Parathyroid adenoma (tissue), 2 donors: ENCODE data around the gene PLA2G2A.

Source experiments
- H2AFZ ChIP-seq: fragments of 300-600 bp; sonication (generic); one replicate; pipeline ENCODE4 v1.7.0; 2017; ENCODE audit warnings: antibody characterized with exemption, mild to moderate bottlenecking
- H3K27ac ChIP-seq: fragments of 300-600 bp; sonication (generic); one replicate; pipeline ENCODE4 v1.7.0; 2017
- H3K27me3 ChIP-seq: fragments of 300-600 bp; sonication (generic); one replicate; pipeline ENCODE4 v1.7.0; 2017; ENCODE audit warnings: low read length; ENCODE audit not compliant: control insufficient read depth, insufficient read depth
- H3K36me3 ChIP-seq: fragments of 300-600 bp; sonication (generic); one replicate; pipeline ENCODE4 v1.7.0; 2017; ENCODE audit warnings: low read length; ENCODE audit not compliant: control insufficient read depth, insufficient read depth
- H3K4me1 ChIP-seq: fragments of 300-600 bp; sonication (generic); one replicate; pipeline ENCODE4 v1.7.0; 2017; ENCODE audit warnings: control low read depth
- H3K4me2 ChIP-seq: fragments of 300-600 bp; sonication (generic); one replicate; pipeline ENCODE4 v1.7.0; 2017; ENCODE audit warnings: low read length
- H3K4me3 ChIP-seq: fragments of 300-600 bp; sonication (generic); one replicate; pipeline ENCODE4 v1.7.0; 2017; ENCODE audit warnings: low read depth, low read length
- H3K79me2 ChIP-seq: fragments of 300-600 bp; sonication (generic); one replicate; pipeline ENCODE4 v1.7.0; 2017; ENCODE audit warnings: control low read depth
- H3K9ac ChIP-seq: fragments of 300-600 bp; sonication (generic); one replicate; pipeline ENCODE4 v1.7.0; 2017; ENCODE audit warnings: mild to moderate bottlenecking
- H3K9me3 ChIP-seq: fragments of 300-600 bp; sonication (generic); one replicate; pipeline ENCODE4 v1.7.0; 2017; ENCODE audit warnings: low read length; ENCODE audit not compliant: control insufficient read depth
- TF ChIP-seq, protein P1 (sequence below): fragments of 300-600 bp; sonication (generic); IDR thresholded peaks from one replicate; pipeline ENCODE4 v1.7.0; 2017; ENCODE audit warnings: antibody characterized with exemption, mild to moderate bottlenecking
- donor health status: primary hyperparathyroidism.

PLA2G2A gene

DNA sequence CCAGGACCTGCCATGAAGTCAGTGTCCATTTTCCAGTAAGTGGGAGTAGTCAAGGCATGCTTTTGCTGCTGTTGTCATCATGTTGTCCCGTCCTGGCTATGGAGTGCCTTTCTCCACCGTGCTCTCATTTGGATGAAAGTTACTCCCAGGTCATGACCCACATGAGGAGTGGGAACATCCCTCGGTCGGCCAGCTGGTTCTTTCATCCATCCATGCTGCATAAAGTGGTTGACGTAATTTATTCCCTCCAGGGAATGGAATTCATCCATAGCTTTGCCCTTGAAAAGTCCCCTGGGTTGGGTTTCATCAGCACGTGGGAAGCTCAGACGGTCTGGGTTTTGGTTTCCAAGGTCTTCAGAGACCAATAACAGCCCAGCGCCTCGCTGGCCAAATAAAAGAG is 11.6 kb downstream of the PLA2G2A start:
- Histone ChIP-seq H3K9me3 (no peaks in the 10 kb centered on the region), H3K4me1 (peaks cover 4% of the 10 kb centered on the region), H3K4me3 (no peak overlapping the region), H3K36me3 (no peaks in the 10 kb centered on the region), H3K4me2 (no peak overlapping the region), H3K79me2 (no peaks in the 10 kb centered on the region), H3K9ac (no peak overlapping the region), H3K27ac (peak overlapping the region; percentile 32), H3K27me3 (no peaks in the 10 kb centered on the region), H2AFZ (no peak overlapping the region)
- TF ChIP-seq, protein P1, sequence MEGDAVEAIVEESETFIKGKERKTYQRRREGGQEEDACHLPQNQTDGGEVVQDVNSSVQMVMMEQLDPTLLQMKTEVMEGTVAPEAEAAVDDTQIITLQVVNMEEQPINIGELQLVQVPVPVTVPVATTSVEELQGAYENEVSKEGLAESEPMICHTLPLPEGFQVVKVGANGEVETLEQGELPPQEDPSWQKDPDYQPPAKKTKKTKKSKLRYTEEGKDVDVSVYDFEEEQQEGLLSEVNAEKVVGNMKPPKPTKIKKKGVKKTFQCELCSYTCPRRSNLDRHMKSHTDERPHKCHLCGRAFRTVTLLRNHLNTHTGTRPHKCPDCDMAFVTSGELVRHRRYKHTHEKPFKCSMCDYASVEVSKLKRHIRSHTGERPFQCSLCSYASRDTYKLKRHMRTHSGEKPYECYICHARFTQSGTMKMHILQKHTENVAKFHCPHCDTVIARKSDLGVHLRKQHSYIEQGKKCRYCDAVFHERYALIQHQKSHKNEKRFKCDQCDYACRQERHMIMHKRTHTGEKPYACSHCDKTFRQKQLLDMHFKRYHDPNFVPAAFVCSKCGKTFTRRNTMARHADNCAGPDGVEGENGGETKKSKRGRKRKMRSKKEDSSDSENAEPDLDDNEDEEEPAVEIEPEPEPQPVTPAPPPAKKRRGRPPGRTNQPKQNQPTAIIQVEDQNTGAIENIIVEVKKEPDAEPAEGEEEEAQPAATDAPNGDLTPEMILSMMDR, result no peak

DNA sequence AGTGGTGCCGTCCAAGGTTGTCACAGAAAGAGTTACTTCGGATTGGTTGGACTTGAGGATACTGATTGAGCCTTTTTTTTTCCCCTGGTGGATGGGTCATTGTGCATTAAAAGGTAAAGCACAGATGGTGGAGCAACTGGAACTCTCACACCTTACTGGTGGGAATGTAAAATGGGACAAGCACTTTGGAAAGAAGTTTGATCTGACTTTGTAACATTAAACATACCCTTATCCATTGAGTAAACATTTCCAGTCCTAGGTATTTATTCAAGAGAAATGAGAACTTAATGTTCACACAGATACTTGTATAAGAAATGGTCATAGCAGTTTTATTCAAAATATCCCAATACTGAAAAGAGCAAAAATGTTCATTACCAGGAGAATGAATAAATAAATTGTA is 14.9 kb downstream of the PLA2G2A start:
- Histone ChIP-seq H3K4me3 (no peak overlapping the region), H2AFZ (no peak overlapping the region), H3K27ac (no peak overlapping the region), H3K27me3 (no peaks in the 10 kb centered on the region), H3K9ac (no peak overlapping the region), H3K4me1 (peaks cover 4% of the 10 kb centered on the region), H3K4me2 (no peak overlapping the region), H3K79me2 (no peaks in the 10 kb centered on the region), H3K36me3 (no peaks in the 10 kb centered on the region), H3K9me3 (no peaks in the 10 kb centered on the region)
- TF ChIP-seq, protein P1, result no peak

DNA sequence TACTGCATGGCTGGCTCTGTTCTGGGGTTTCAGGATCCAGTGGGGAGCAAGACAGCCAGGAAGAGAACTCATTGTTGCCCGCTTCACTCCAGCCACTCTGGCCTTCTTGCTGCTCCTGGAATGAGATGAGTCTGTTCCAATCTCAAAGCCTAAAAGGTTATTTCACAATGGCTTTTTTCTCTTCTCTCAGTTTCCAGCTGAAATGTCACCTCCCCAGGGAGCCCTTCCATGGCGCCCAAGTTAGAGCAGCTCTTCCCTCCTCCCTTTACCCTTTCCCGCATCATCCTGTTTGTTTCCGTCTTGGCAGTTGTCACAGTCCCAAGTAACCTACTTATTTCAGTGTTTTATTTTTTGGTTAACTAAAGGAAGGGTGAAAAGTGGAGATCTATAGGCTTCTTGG is 15.8 kb downstream of the PLA2G2A start:
- no peak overlapping the region for H3K4me3 ChIP-seq
- TF ChIP-seq, protein P1, result no peak
- H3K79me2 ChIP-seq, result no peaks in the 10 kb centered on the region
- no peaks in the 10 kb centered on the region for H3K9me3 ChIP-seq
- H3K4me1 ChIP-seq, result peaks cover 4% of the 10 kb centered on the region
- no peak overlapping the region for H2AFZ ChIP-seq
- no peak overlapping the region for H3K4me2 ChIP-seq
- no peak overlapping the region for H3K9ac ChIP-seq
- H3K27me3 ChIP-seq, result no peaks in the 10 kb centered on the region
- no peak overlapping the region for H3K27ac ChIP-seq
- no peaks in the 10 kb centered on the region for H3K36me3 ChIP-seq

DNA sequence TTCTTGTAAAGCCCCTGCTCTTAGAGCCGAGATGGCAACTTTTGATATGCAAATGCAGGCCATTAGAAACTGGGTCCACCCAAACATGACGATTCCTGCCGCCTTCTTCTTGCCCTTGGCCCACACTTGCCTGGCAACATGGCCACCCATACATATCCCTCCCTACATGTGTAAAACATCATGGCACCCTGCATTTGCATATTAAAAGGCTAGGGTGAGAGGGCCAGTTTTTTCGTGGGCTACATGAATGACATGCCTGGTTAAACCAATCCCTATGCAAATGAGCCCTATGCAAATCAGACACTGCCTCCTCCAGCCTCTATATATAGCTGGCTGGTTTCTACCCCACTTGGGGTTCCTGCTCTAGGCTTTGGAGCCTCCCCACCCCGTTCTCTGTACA is 18.8 kb downstream of the PLA2G2A start:
- Histone ChIP-seq H3K4me1 (peaks cover 2% of the 10 kb centered on the region), H3K4me3 (no peak overlapping the region), H3K9ac (no peak overlapping the region), H3K9me3 (no peaks in the 10 kb centered on the region), H3K36me3 (no peaks in the 10 kb centered on the region), H2AFZ (no peak overlapping the region), H3K4me2 (no peak overlapping the region), H3K27me3 (no peaks in the 10 kb centered on the region), H3K79me2 (no peaks in the 10 kb centered on the region), H3K27ac (no peak overlapping the region)
- TF ChIP-seq, protein P1, result no peak

DNA sequence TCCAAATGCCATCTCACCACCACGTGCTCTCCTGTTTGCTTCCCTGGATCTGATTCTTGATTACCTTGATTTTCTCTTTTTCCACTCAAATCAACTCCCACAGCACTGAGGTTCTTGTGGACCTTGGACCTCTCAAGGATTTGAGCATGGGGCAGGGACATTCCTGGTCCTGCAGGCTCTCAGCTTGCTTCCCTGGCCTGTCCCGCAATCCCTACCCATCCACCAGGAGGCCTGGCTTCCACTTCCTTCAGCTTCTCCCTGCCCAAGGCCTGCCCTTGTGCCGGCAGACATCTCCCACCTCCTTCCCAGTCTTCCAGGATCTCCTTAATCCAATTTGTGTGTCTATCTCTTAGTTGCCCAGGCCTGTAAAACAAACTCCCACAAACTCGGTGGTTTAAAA is 21.6 kb downstream of the PLA2G2A start:
- Histone ChIP-seq H3K27ac (no peak overlapping the region), H3K79me2 (no peaks in the 10 kb centered on the region), H3K27me3 (no peaks in the 10 kb centered on the region), H3K36me3 (no peaks in the 10 kb centered on the region), H2AFZ (no peak overlapping the region), H3K4me2 (no peak overlapping the region), H3K4me3 (no peak overlapping the region), H3K9me3 (no peaks in the 10 kb centered on the region), H3K9ac (no peak overlapping the region), H3K4me1 (peaks cover 2% of the 10 kb centered on the region)
- TF ChIP-seq, protein P1, result no peak
